ENCODE measurements around the gene ST8SIA2.

Gene ST8SIA2

DNA sequence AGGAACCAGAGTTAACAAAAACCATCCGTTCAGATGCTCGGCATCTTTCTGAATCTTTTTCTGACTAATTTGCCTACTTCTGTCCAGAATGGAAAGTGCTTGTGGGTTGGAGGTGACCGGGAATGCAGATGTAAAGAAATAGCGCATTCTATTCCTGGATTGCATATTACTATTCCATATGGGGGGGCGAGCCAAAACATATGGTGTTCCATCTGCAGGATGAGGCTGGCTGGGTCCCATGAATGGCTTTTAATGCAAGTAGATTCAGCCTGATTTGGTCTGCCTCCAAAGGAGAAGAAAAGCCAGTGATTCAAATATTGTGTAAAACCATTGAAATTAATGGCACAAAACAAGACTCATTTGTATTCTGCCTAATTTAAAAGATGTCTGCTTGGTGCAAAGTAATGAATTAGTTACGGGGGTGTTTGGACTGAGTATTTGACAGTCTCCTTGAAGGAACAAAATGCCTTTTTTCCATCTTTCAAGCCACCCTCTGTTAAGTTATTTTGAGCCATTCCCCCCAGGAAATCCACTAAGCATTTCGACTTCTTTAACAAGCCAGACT, 99.0 kb downstream of the ST8SIA2 start:
- in situ Hi-C loops (cut with HindIII; ENCODE audit: low pct_unique_long_range_greater_than_20kb, low sequenced_read_pairs), result no loop called here
- no peak for TF ChIP-seq JUND (IDR thresholded peaks at IDR 0.05; ENCODE audit: low read depth)

DNA sequence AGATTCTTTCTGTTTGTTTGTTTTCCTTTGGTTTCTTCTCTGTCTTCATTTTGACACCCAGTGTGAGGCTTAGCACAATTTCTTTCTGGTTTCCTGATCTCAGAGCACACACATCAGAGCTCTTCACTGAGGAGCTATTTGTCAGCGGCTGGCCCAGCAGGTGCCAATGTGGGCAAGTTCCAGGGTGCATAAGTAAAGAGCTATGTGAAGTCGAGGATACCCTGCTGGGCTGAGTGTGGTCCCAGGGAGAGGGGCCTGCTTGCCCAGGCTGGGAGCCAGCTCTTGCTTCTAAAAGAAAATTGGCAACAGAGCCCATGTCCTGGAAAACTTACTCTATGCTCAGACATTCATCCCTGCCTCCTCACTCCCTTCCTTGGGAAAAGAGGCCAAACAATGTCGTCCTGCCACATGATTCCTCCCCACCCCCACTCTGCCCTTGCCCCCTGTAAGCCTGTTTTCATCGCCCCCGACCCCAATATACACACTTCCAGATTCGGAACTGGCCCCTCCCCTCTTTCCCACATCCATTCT, 101.2 kb downstream of the ST8SIA2 start:
- no peak for DNase-seq (ENCODE audit: low read depth in 1 of 2, low spot score in 1 of 2)
- no peak for TF ChIP-seq JUND (IDR thresholded peaks at IDR 0.05; ENCODE audit: low read depth)
- in situ Hi-C loops (cut with HindIII; ENCODE audit: low pct_unique_long_range_greater_than_20kb, low sequenced_read_pairs), result no loop called here

More for the DNA sequence above, 99.0 kb downstream of the ST8SIA2 start:
- no peak for DNase-seq (ENCODE audit: low read depth in 1 of 2, low spot score in 1 of 2)

DNA sequence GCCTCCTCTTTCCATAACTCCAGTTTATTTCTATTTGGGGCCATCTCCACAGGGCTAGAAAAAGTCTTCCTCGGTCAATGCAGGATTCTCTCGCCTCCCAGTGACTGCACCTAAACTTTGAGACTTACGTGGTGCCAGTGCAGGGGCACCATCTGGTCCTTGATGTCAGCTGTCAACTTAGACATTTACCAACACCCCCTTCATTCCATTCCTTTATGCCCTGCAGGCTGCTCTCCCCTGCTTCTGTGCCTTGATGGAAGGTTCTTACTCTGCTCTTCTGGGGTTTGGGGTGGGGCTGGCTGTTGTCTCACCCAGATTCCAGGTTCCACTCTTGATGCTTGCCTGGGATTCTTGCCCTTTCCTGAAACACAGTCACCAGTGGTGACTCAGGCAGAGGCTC, 101.8 kb downstream of the ST8SIA2 start:
- DNase-seq (ENCODE audit: low read depth in 1 of 2, low spot score in 1 of 2), result no peak
- in situ Hi-C loops (cut with HindIII; ENCODE audit: low pct_unique_long_range_greater_than_20kb, low sequenced_read_pairs), result no loop called here

DNA sequence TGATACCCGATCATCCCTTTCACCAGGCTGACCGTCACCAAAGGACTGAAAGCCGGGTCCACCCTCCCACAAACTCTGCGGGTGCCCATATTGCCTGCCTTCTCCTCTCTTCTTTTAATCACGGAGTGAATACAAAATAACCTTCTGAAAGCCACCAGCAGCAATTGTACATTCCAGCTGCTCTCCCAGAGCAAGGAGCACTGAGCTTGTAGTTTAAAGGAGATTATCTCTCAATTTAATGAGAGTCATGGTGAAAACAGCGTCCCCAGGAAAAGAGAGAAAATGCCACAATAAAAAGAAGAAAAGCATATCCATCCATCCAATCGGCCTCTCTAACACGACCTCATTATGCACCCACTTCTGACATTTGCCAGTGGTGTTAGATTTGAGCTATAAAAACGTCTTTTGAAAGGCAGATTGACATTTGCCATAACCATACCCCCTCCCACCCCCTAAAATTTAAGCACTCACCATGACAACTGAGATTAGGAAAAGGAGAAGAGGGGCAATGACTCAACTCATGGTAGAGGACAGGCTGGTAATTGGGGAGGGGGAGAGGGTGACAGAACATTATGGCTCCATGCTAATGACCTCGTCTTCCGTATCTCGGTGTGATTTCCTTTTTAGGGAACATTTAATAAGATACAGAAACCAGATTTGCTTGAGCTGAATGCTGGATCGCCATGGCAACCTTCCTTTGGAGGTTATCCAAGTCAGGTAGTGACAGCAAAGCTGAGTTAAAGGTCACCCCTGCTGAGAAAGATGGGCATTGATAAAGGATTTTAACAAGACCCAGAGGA, 106.2 kb downstream of the ST8SIA2 start:
- in situ Hi-C loops (cut with HindIII; ENCODE audit: low pct_unique_long_range_greater_than_20kb, low sequenced_read_pairs), result no loop called here
- no peak for TF ChIP-seq JUND (IDR thresholded peaks at IDR 0.05; ENCODE audit: low read depth)
- no peak for DNase-seq (ENCODE audit: low read depth in 1 of 2, low spot score in 1 of 2)

More for the DNA sequence above, 101.8 kb downstream of the ST8SIA2 start:
- no peak for TF ChIP-seq JUND (IDR thresholded peaks at IDR 0.05; ENCODE audit: low read depth)

DNA sequence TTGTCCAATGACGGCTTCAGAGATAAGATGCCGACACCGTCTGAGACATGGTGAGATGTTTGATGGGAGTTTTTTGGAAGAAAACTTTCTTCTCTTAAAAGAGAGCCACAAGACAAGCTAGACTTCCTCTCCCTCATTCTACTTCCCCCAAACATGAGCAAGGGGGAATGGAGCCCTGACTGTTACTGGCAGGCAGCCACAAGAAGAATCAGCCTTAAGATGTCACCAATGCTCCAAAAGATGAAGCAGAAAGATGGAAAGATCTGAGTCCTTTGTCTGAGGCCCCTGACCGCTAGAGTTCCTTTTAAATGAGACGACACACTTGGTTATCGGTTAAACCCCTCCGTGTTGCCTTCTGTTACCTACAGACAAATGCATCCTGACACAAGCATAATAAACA, 108.7 kb downstream of the ST8SIA2 start:
- no peak for TF ChIP-seq JUND (IDR thresholded peaks at IDR 0.05; ENCODE audit: low read depth)
- DNase-seq (ENCODE audit: low read depth in 1 of 2, low spot score in 1 of 2), result no peak
- in situ Hi-C loops (cut with HindIII; ENCODE audit: low pct_unique_long_range_greater_than_20kb, low sequenced_read_pairs), result no loop called here

DNA sequence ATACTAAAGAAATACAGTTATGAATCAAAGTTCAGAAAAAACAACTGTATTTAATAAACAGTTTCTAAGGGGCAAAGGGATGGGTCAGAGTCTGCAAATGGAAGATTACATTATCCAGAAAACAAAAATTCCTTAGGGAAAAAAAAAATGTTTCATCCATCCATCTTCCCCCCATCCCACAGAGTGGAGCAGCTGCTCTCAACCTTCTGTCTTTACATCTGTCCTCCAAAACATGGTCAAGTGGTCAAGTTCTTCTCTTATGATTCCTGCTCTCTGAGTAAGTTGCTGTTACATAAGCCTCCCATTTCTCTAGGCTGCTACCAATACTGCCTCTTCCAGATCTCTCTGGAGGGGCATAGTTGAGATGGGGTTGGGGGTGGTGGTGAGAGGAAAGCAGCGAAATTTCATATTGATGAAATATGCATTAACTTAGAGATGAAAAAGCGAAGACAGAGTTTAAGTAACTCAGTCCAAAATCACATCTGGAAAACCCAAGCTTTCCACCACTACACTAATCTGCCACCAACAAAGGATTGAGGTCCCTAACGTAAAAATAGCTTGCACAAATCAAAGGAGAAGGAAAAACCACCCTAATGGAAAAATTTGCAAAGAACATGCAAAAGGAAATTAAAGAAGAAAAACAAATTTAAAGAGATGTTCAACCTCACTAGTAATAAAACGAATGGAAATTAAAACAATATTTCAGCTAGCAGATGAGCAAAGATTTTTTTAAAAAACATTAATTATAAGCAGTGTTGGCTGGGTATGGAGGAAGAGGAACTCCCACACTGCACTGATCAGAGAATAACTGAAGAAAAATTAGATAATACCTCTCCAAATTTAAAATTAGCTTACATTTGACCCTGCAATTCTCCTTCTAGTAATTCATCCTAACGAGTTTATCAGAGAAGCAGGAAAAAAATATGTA, 109.5 kb downstream of the ST8SIA2 start:
- in situ Hi-C loops (cut with HindIII; ENCODE audit: low pct_unique_long_range_greater_than_20kb, low sequenced_read_pairs), result no loop called here

DNA sequence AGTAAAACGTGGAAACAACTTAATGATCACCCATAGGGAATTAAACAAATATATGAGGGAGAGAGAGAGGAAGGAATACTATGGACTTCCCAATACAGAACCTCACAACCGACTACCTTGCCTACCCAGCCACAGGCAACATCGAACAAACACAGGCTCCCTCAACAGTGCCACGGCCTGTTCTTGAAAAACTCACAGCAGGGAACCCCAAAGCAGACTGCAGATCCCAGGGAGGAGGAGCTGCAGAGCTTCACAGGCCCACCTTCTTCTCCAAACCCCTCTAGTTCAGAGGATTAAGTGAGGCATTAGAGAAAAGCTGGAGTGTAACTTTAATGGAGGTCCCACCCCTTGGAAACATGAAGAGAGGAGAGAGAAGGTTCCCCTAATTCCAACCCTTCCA, 110.2 kb downstream of the ST8SIA2 start:
- DNase-seq (ENCODE audit: low read depth in 1 of 2, low spot score in 1 of 2), result no peak
- TF ChIP-seq JUND (IDR thresholded peaks at IDR 0.05; ENCODE audit: low read depth), result no peak
- in situ Hi-C loops (cut with HindIII; ENCODE audit: low pct_unique_long_range_greater_than_20kb, low sequenced_read_pairs), result no loop called here

More for the DNA sequence above, 109.5 kb downstream of the ST8SIA2 start:
- no peak for TF ChIP-seq JUND (IDR thresholded peaks at IDR 0.05; ENCODE audit: low read depth)
- no peak for DNase-seq (ENCODE audit: low read depth in 1 of 2, low spot score in 1 of 2)

DNA sequence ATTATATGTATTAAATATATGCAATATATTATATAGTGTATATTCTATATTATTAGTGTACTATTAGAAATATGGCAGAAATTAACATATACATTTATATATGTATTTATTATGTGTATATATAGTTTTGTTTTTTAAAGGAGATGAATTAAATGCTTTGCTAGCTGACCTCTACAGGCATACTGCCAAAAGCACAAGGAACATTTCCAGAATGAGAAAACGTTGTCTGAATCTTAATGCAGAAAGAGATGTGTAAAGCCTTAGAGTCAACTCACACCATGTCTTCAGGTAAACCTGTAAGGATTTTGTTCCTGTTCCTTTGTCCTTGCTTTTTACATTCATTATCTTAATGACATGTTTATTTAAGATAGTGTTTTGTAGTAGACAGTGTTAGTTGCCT, 111.9 kb downstream of the ST8SIA2 start:
- no peak for TF ChIP-seq JUND (IDR thresholded peaks at IDR 0.05; ENCODE audit: low read depth)
- in situ Hi-C loops (cut with HindIII; ENCODE audit: low pct_unique_long_range_greater_than_20kb, low sequenced_read_pairs), result no loop called here
- no peak for DNase-seq (ENCODE audit: low read depth in 1 of 2, low spot score in 1 of 2)

DNA sequence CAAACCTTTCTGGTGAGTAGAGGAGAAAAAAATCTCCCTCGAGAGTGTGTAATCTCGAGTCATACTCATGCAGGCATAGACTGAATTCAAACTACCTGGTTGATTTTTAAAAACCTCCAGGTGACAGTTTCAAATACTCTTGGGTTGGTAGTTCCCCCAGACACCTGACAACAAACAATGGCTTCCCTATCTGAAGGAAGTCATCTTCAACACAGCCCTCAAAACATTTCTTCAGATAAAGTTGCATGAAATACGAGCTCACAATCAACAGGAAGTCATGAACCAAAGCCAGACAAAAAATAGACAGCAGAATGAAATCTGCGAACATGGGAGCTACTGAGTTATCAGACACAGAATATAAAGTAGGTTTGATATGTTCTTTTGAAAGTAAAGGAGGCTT, 112.8 kb downstream of the ST8SIA2 start:
- no peak for DNase-seq (ENCODE audit: low read depth in 1 of 2, low spot score in 1 of 2)
- no peak for TF ChIP-seq JUND (IDR thresholded peaks at IDR 0.05; ENCODE audit: low read depth)
- in situ Hi-C loops (cut with HindIII; ENCODE audit: low pct_unique_long_range_greater_than_20kb, low sequenced_read_pairs), result no loop called here

DNA sequence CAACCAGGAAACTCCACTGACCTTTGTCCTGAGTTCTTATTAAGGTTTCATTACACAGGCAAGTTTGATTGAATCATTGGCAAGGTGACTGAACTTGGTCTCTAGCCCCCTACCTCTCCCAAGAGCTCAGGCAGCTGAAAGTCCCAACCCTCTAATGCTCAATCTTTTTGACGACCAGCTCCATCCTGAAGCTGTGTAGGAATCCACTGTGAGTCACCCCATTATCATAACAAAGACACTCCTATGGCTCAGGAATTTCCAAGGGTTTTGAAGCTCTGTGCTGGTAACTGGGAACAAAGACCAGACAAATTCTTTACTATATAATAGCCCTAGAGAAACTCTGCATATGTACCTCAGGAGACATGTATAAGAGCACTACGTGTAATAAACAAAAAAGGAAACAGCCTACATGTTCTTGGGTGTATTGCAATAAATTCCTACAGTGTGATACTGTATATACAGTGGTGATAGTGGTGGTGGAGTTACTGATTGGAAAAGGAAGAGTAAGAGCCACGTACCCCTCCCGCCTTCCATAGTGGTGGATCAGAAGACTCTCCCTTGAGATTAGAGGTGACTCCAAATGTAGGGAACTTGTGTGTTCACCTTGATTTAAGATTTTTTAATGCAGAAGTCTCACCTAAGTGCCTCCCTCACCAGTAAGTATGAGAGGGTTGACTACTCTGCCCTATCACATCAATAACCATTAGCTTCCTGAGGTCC, 116.6 kb downstream of the ST8SIA2 start:
- in situ Hi-C loops (cut with HindIII; ENCODE audit: low pct_unique_long_range_greater_than_20kb, low sequenced_read_pairs), result no loop called here
- DNase-seq (ENCODE audit: low read depth in 1 of 2, low spot score in 1 of 2), result no peak
- no peak for TF ChIP-seq JUND (IDR thresholded peaks at IDR 0.05; ENCODE audit: low read depth)

Data from T47D (cell line).